HUES64 (cell line): Measurements from ENCODE around the gene CLASP1.
"Not testable (repeated sequence)": the region's sequence is repeated elsewhere in the genome, so short reads cannot be mapped to it uniquely, and the experiment has no call there.

Source experiments
- H3K27ac ChIP-seq: 2 replicates; pipeline ENCODE4 v1.7.0; 2013; ENCODE audit warnings: low read depth, low read length, inconsistent platforms
- H3K27me3 ChIP-seq: 2 replicates; pipeline ENCODE4 v1.6.1; 2013; ENCODE audit warnings: mild to moderate bottlenecking, low read length; ENCODE audit not compliant: insufficient read depth
- H3K36me3 ChIP-seq: 2 replicates; pipeline ENCODE4 v1.6.1; 2013; ENCODE audit warnings: mild to moderate bottlenecking, low read length; ENCODE audit not compliant: insufficient read depth
- H3K4me1 ChIP-seq: 2 replicates; pipeline ENCODE4 v1.6.1; 2013; ENCODE audit warnings: mild to moderate bottlenecking, low read length, moderate library complexity; ENCODE audit not compliant: insufficient read depth
- H3K4me3 ChIP-seq: 2 replicates; pipeline ENCODE4 v1.5.1; 2013; ENCODE audit warnings: mild to moderate bottlenecking, low read length, moderate library complexity
- H3K9ac ChIP-seq: 2 replicates; pipeline ENCODE4 v1.6.1; 2013; ENCODE audit warnings: mild to moderate bottlenecking, low read depth, low read length
- H3K9me3 ChIP-seq: 2 replicates; pipeline ENCODE4 v1.6.1; 2013; ENCODE audit warnings: low read depth, low read length; ENCODE audit not compliant: insufficient read depth
- WGBS: fragments of 150-250, 120-280 bp; methylation state at CpG from one replicate; pipeline ENCODE4 v1.1.7; 2013; ENCODE audit warnings: missing lambda C conversion rate; 5-methylcytosine and 5-hydroxymethylcytosine counted together

The CLASP1 gene

GRCh38 chr2:121301190-121301589 lies 348.1 kb downstream of the CLASP1 start:
- H3K4me1 ChIP-seq, H3K4me3 ChIP-seq, H3K27ac ChIP-seq, H3K9me3 ChIP-seq, H3K27me3 ChIP-seq, H3K9ac ChIP-seq, H3K36me3 ChIP-seq: not testable (repeated sequence)

DNA sequence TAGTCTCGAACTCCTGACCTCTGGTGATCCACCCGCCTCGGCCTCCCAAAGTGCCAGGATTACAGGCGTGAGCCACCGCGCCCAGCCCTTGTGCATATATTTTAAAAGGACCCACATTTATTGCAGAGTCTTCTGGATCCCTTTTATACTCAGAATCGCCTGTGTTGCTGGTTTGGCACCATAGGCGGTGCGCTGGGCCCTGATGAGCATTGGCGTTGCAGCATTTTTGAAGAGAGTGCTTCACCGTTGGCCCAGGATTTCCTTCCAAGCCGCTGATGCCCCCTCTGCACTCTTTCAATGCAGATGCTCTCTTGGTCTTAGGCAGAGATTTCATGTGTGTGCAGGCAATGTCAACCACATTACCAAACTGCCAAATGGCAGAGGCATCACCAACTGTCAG lies 350.8 kb downstream of the CLASP1 start:
- no peak overlapping the region for H3K27ac ChIP-seq
- no peaks in the 10 kb centered on the region for H3K9me3 ChIP-seq
- no peak overlapping the region for H3K4me3 ChIP-seq
- H3K9ac ChIP-seq, result no peak overlapping the region
- no peaks in the 10 kb centered on the region for H3K36me3 ChIP-seq
- no peaks in the 10 kb centered on the region for H3K4me1 ChIP-seq
- H3K27me3 ChIP-seq, result no peaks in the 10 kb centered on the region
- WGBS, result 95% methylated on average over 12 of the region's 12 CpGs

GRCh38 chr2:121297866-121298265 lies 351.4 kb downstream of the CLASP1 start:
- not testable (repeated sequence) for H3K9me3 ChIP-seq, H3K27me3 ChIP-seq, H3K4me1 ChIP-seq, H3K27ac ChIP-seq, H3K4me3 ChIP-seq, H3K36me3 ChIP-seq, H3K9ac ChIP-seq
- 96% methylated on average over 5 of the region's 5 CpGs for WGBS

- H3K9me3 ChIP-seq, result no peaks in the 10 kb centered on the region
- H3K27me3 ChIP-seq, result no peaks in the 10 kb centered on the region
- no peaks in the 10 kb centered on the region for H3K36me3 ChIP-seq
- H3K9ac ChIP-seq, result no peak overlapping the region
- 57% methylated on average over 9 of the region's 9 CpGs for WGBS
- no peaks in the 10 kb centered on the region for H3K4me1 ChIP-seq
- no peak overlapping the region for H3K27ac ChIP-seq
- H3K4me3 ChIP-seq, result no peak overlapping the region
Observed at GRCh38 chr2:121297217-121297830, 351.9 kb downstream of the CLASP1 start.

DNA sequence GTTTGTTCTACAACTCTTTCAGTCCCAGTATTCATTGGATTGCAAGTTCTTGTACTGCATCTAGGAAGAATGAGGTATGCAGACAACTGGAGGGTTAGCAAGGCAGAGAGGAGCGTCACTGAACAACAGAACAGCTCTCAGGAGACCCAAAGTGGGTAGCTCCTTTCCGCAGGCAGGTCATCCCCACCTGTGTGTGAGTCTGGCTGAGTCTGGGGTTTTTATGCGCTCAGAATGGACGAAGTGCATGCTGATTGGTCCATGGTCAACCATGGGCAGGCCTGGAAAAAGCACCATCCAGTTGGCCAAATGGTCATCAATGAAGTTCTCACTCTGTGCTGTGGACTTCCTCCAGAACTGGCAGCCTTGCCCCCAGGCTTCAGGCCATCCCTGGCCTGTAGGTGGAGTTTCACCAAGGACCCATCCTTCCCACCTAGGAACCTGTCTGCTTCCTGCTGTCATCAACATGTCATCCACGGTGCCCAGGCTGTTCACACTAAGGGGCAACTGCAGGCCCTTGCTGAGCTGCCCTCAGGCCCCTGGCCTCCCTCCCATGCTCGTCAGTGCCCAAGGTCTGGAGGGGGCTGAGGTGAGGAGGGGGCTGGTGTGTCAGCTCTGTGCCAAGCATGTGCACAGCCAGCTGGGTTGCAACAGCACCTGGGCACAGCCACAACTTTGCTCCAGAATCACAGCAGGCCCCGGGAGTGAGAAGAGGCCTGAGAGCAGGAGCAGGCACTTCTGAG lies 353.2 kb downstream of the CLASP1 start:
- Histone ChIP-seq H3K36me3 (no peaks in the 10 kb centered on the region), H3K27me3 (no peaks in the 10 kb centered on the region), H3K9me3 (no peaks in the 10 kb centered on the region), H3K4me3 (no peak overlapping the region), H3K27ac (no peak overlapping the region), H3K4me1 (no peaks in the 10 kb centered on the region), H3K9ac (no peak overlapping the region)
- WGBS, result 81% methylated on average over 7 of the region's 7 CpGs

GRCh38 chr2:121294881-121295840 lies 354.1 kb downstream of the CLASP1 start:
- Histone ChIP-seq H3K27ac (no peak overlapping the region), H3K36me3 (no peaks in the 10 kb centered on the region), H3K4me3 (no peak overlapping the region), H3K4me1 (no peaks in the 10 kb centered on the region), H3K9me3 (no peaks in the 10 kb centered on the region), H3K9ac (no peak overlapping the region), H3K27me3 (no peaks in the 10 kb centered on the region)
- 84% methylated on average over 9 of the region's 9 CpGs for WGBS

DNA sequence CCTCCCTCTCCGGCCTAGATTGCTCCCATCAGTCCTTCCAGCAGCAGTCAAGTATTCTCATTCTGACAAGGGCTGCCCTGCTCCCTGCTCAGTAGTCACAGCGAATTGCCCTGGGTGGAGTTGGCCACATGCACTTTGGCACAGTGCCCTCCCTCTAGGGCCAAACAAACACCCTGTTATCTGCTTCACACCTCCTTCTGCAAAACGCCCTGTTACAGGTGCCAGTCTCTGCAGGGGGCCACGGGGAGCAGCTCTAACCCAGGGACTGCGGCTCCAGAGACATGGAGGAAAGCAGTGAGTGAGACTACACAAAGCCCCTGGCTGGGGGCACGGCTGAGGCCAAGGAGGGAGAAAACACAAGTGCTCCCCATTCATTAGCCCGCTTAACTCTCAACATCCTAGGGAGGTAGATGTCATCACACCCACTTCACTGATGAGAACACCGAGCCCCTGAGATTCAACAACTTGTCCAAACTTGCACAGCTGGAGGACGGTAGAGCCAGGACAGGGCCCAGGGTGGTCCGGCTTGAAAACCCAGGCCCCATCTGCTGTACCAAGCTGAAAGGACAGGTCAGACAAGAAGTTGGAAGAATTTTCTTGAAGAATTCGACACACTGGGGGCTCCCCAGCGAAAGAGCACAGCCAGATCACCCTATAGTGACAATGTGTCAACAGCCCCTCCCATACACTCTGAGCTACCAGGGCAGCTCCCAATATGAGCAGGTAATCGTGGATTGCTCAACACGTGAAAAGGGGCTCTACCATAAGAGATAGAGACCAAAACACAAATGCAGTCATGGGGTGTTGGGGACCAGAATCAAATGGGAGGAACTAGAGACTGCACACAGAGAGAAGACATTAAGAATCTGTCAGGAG lies 355.6 kb downstream of the CLASP1 start:
- WGBS, result 85% methylated on average over 14 of the region's 14 CpGs
- Histone ChIP-seq H3K36me3 (no peaks in the 10 kb centered on the region), H3K9me3 (no peaks in the 10 kb centered on the region), H3K27me3 (no peaks in the 10 kb centered on the region; the same call in 1 of the 2 replicates), H3K27ac (no peak overlapping the region), H3K4me3 (no peak overlapping the region), H3K4me1 (no peaks in the 10 kb centered on the region), H3K9ac (no peak overlapping the region)

- Histone ChIP-seq H3K36me3 (no peaks in the 10 kb centered on the region), H3K27me3 (peaks cover 10% of the 10 kb centered on the region), H3K27ac (no peak overlapping the region), H3K9me3 (no peaks in the 10 kb centered on the region), H3K4me3 (no peak overlapping the region), H3K9ac (no peak overlapping the region), H3K4me1 (no peaks in the 10 kb centered on the region)
- WGBS, result 95% methylated on average over 5 of the region's 5 CpGs
Observed at GRCh38 chr2:121291251-121291580, 358.0 kb downstream of the CLASP1 start.

DNA sequence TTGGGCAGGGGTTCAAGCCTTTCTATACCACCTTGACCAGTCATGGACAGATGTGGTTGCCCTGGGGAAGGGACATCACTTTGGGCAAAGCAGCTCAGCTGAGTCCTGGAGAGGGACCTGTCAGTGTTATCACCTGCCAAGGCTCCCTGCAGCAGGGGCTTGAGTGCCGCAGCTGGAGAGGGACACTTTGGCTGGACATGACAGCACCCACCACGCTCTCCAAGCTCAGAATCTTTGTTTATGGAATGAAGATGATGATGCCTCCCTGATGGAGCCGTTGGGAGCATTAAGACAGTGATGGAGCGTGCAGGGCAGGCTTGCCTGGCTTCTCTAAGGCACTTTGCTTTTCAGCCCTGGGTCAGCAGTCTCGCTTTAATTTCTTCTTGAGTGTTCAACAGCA lies 360.0 kb downstream of the CLASP1 start:
- Histone ChIP-seq H3K9me3 (no peaks in the 10 kb centered on the region; the same call in 1 of the 2 replicates), H3K27me3 (peaks cover 29% of the 10 kb centered on the region), H3K27ac (no peak overlapping the region), H3K4me3 (no peak overlapping the region), H3K4me1 (0 out of 2 replicates have a peak, but pooled peaks cover under 1% of the 10 kb centered on the region), H3K36me3 (no peaks in the 10 kb centered on the region), H3K9ac (no peak overlapping the region)
- 92% methylated on average over 5 of the region's 5 CpGs for WGBS

DNA sequence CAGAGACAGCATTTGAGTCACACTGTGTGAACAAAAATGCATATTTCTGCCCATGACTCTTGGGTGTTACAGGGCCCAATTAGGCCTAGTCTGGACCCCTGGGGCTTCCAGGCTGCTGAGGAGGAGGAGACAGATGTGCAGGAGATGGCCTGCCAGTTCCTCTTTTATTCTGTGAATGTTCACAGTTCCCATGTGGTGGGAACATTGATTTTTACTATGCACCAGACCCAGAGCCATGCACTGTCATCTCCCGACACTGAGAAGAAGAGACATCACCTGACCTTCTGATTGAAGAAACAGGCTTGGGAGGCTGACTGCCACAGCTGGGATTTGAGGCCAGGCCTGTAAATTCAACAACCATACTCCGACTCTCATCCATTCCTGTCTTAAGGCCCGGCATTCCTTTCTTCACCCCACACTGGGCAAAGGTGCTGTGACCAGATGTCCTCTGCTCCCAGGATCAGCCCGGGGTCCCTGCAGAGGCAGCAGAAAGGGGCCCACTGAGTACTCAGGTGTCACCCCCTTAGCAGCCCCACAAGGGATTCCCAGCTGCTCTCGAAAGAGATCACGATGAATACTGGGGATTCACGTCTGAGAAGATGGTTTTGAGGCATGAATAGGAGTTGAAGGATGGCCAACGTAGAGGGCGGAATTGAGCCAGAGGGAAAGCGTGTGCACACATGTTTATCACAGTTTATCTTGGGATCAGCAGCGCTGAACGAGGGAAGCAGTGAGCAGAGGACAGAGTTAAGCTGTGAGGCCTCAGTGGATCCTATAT lies 360.6 kb downstream of the CLASP1 start:
- WGBS, result 89% methylated on average over 12 of the region's 12 CpGs
- peaks cover 7% of the 10 kb centered on the region; the same call in 1 of the 2 replicates for H3K4me1 ChIP-seq
- H3K9me3 ChIP-seq, result no peaks in the 10 kb centered on the region; the same call in 1 of the 2 replicates
- no peak overlapping the region for H3K9ac ChIP-seq
- H3K27ac ChIP-seq, result no peak overlapping the region
- peaks cover 35% of the 10 kb centered on the region for H3K27me3 ChIP-seq
- H3K36me3 ChIP-seq, result no peaks in the 10 kb centered on the region
- no peak overlapping the region for H3K4me3 ChIP-seq
